GM04503 (cell line): Measurements from ENCODE around the gene DEPP1.

Experiments
- DNase-seq: peaks from one replicate; pipeline ENCODE4 v3.0.0-alpha.2; 2012; ENCODE audit warnings: low read depth

DEPP1 gene

DNA sequence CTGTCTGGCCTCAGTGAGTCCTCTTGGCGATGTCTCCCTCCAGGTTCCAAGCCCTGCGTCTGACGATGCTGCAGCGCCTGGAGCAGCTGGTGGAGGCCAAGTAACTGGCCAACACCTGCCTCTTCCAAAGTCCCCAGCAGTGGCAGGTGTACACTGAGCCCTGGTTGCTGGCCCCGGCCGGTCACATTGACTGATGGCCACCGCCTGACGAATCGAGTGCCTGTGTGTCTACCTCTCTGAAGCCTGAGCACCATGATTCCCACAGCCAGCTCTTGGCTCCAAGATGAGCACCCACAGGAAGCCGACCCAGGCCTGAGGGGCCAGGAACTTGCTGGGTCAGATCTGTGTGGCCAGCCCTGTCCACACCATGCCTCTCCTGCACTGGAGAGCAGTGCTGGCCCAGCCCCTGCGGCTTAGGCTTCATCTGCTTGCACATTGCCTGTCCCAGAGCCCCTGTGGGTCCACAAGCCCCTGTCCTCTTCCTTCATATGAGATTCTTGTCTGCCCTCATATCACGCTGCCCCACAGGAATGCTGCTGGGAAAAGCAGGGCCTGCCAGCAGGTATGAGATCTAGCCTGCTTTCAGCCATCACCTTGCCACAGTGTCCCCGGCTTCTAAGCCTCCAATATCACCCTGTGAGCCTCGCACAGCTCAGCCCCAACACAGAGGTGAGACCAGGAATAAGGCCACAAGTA lies 14.8 kb upstream of the DEPP1 start:
- DNase-seq: no peak

DNA sequence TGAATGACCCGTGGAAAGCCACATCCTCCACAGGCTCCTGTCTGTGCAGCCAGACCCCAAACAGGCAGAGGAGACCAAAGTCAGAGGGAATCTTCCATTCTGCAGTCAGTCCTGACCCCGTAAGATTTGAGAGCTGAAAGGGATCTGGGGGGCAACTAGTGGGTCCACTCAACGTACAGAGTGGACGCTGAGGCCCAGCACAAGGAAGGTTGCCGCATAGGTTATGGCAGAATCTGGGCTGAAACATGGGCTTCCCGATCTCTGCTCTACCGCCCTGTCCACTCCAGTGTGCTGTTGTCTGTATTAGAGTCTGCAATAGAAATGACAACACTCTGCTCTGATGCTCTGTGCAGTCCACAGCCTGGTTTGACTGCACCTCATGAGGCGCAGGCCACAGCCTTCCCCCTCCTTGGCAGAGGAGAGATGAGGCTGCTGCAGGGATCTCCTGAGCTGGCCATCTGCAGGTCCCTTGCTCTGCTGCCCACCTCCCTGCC lies 14.2 kb upstream of the DEPP1 start:
- no peak for DNase-seq

DNA sequence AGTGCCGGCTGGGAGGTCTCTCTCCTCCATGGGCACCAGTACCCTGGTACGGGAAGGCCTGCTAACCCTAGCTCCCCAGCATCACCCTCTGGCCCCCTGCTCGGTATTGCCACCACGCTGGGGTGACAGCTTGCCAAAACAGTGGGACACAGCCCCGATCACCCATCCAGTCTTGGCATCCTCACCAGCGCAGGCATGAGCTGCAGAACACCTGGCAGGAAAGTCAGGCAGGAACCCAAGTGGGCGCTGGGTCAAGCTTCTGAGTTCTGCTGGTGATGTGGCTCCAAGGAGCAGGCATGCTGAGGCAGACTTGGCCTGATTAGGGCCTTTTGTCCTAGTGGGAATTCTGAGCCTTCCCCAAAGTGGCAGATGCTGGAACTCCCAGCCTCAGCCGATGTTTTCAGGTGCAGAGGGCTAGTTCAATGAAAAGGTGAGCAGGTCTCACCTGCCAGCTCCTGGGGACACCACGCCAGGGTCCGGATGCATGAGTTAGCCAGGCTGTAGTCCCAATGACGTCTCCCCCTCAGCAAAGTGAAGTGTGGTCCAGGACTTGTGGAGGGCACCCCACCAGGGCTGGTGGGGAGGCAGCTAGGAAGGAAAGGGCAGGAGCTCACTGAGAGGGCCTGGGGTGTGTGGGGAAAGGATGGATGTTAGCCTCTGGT lies 13.6 kb upstream of the DEPP1 start:
- no peak for DNase-seq

DNA sequence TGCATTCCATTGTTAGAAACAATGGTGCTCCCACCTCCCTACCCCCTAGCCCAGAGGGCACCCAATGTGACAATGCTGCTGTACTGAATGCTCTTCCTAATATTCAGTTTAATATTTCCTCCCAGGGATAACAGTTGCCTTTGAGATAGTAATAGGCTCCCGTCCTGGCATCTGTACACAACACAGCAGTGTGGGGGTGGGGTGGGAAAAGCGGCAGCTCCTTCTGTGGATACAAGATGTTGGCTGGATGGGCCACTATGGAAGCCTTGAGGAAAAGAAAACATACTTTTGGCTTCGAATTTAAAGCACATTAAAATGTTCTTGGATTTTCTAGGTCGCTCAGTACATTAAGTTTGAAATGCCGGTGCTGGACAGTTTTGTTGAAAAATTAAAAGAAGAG lies 13.0 kb upstream of the DEPP1 start:
- no peak for DNase-seq

DNA sequence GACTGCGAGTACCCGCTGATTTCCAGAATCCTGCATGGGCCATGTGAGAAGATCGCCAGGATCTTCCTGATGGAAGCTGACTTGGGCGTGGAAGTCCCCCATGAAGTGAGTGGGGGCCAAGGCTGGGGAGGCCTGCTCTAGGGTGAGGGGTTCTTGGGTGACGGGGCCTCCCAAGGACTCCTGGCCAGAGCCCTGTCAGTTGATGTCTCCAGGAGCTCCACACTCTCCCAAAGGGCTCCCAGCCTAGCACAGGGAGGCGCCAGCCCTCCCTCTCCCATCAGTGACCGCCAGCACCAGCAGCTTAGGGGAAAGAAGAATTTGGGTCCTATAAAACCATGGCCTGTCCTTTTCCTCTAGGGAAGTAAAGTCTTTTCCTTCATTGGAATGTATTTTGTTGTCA lies 12.4 kb upstream of the DEPP1 start:
- no peak for DNase-seq

DNA sequence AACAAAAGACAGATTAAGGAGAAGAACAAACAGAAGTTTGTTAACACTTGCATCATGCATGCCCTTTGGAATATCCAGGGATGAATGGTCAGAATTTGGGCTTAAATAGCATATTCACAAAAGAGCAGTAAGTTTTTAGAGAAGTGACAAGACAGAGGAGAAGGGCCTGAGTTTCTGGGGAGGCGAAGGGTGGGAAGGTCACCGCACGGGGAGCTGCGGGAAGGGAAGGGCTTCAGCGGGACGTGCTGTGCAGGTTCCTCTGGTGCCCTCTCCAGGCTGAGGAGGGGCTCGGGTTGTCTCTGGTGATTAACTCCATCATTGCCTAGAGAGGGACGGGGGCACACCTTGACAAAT lies 11.7 kb upstream of the DEPP1 start:
- DNase-seq: no peak

DNA sequence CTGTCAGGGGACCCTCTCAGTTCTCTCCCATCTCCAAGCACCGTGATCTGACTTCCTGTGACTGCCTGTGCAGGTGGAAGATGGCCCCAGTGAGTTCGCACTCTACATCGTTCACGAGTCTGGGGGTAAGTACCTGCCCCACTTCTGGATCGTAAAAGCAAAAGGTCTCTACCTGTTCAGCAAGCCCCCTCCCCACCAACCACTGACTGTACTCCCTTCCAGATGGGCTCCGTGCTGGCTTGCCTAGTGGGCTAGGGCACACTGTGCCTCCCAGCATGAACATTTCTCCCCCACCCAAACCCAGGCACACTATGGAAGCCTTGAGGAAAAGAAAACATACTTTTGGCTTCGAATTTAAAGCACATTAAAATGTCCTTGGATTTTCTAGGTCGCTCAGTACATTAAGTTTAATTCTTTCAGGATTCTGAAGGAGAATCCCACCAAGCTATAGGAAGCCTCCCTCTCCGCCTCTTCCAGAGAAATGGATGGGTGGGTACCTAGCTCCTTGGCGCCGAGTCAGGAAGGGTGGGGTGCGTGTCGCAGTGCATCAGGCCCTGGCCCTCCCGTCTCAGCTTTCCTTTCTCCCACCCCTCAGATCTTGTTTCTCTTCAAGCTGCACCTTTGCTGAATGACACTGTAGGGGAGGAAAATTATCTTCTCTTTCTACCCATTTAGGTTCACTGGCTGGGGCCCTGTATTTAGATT lies 11.1 kb upstream of the DEPP1 start:
- DNase-seq: no peak

DNA sequence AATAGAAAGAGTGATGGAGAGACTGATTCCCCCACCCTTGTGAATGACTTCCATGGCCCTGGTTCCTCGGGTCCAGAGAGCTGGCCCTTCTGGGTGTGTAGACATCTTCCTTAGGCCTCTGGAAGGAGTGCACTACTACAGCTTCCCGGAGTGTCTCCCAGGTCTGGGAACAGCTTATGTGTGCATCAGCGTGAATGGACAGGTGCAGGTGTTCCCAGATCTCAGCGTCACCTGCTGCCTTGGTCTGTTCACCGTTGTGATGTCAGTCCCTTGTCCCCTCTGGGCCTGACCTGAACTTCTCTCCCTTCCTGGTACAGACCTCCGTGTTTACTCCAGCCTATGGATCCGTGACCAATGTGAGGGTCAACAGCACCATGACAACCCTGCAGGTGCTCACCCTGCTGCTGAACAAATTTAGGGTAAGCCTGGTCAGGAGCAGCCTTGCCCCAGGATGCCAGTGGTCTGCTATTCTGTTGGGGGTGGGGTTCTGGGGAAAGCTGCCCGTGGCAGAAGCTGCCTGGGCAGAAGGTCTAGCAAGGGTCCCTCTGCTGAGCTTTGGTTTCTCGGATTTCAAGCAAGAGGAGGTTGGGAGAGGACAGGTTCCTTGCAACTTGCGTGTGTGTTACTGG lies 10.5 kb upstream of the DEPP1 start:
- no peak for DNase-seq

DNA sequence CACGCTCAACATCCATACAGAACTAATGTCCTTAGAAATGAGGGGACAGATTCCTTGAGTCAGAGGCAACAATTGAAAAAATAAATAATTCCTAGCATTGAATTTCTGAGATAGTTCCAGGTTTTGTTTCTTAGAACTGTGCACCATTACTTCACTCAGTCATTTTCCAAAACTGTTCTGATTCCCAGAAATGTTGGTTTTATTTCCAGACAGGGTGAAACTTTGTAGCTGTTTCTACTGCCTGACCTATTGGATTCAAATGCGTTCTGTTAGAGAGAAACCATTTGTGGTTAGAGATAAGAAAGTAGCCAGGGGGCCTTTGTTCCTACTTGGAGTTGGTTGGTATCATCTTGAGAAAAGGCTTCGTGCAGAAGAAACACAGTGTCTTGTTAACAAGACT lies 8.1 kb upstream of the DEPP1 start:
- DNase-seq: no peak

DNA sequence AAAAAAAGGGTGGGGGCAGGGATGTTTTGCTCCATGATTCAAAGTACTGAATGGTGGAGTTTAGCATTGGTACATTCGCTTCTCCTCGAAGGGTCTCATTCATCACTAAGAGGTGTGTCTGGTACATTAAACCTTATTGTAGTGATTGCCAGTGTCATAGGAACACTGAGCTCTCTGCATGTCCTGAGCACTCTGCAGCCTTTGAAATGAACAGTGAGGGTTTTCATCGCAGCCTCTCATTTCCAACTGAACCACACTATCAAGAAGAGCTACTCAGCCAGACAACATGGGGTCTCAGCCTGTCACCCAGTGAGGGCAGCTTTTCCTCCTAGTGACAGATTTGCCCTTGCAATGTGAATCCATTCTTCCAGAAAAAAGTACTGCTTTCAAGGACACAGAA lies 7.6 kb upstream of the DEPP1 start:
- DNase-seq: no peak

DNA sequence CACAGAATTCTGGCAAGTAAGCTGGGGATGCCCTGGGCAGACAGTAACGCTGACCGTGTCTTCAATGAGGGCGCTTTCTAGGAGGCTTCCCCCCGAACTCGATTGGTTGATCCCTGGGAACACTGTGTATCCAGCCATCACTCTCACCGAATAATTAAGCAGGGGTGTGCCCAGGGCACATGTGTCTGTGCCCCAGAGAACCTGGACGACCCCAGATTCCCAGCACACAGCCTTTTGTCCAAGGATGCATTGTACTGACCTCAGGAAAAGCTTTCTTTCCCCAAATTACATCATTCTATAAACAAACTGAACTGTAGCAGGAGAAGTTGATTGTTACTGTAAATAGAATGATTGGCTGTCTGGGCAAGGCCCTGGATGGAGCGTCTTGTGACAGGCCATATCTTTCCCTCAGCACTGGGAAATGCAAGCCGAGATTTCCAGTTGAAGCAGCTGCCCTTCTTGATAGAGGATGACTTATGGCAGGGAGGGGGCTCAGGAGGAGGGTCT lies 6.6 kb upstream of the DEPP1 start:
- no peak for DNase-seq

DNA sequence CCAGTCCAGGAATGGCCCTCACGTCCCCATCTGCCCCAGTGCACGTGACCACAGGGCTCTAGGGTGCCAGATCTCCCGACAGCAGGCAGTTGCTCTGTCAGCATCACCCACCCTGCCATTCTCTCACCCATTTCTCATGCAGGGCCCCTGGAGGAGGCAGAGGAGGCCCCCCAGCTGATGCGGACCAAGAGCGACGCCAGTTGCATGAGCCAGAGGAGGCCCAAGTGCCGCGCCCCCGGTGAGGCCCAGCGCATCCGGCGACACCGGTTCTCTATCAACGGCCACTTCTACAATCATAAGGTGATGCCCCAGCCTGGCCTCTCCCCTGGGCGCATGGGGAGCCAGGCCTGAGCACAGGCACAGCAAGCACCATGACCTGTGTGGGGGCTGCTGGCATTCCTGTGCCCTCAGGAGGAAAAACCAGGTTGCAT lies 6.1 kb upstream of the DEPP1 start:
- DNase-seq: no peak

DNA sequence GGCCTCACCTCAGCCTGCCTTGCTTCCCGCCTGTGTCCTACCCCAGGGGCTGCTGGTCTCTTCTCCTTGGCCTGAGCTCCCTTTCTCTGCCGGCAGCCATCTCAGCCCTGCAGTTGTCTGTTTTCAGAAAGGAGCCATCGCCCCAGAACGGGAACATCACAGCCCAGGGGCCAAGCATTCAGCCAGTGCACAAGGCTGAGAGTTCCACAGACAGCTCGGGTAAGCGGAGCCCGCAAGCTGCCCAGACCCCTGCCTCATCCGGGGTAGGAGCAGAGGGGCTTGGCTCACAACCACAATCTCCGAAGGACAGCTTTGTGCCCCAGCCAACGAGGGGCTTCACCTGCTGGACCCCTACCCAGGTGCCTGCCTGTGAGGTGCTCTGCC lies 5.3 kb upstream of the DEPP1 start:
- no peak for DNase-seq

DNA sequence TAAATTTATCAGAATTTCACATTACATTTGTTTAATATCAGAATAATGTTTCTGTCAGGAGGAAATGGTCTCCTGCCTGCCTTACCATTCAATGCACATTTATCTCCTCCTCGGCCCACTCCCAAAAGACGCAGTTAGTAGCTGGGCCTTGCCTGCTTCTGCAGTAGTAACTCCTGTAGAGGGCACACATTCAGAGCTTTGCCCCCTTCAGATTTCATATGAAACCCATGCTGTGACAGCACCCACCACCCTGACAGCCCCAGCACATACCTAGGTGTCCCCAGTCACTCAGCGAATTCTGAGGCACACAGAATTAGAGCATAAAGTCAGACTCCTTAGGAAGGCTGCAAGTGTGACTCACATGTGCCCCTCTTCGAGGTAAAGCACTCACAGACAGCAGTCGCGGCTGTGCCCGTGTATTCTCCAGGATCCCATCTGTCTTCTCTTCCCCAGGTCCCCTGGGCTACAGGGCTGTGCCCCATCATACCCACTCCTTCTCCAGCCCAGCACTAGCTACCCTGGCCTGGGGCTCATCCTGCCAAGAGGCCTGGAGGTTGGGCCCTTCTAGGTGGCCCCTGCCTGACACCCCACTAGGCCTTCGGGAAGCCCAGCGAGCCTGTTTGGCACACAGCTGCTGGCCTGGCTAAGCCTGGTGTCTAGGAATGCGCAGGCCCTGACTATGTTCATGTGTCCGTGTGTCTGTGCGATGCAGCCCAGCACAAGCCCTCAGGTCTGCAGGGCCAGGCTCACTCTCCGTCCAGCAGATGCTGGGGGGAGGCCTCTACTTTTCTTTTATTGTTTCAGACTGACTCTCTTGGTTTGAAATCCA lies 4.7 kb upstream of the DEPP1 start:
- DNase-seq: no peak

DNA sequence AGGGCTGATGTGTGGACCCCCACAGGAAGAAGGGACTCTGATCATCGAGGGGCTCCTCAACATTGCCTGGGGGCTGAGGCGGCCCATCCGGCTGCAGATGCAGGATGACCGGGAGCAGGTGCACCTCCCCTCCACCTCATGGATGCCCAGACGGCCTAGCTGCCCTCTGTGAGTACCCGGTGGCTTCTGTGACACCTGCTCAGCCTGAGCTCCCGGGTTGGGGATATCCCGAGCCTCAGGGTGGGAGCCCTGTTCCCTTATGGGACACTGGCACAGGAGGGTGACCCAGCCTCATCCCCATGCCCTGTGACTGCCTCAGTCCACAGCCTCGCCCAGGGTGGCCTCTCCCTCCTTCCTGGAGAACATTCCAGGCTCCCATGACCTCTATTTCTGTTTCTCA lies 3.9 kb upstream of the DEPP1 start:
- DNase-seq: no peak

DNA sequence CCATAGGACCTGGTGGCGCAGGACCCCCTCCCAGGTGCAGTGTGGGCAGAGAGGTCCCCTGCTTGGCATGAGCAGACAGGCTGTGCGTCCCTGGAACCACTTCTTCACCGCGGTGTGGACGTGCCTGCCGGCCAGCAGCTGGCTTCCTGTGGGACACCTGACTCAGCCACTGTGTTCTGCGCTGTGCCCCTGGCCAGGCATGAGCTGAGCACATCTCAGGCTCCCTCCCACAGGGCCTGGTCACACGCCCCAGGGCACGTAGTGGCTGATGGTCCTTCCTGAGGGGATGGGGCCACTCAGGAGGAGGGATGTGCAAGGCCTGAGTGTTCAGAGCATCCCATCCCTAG lies 3.5 kb upstream of the DEPP1 start:
- DNase-seq: no peak

DNA sequence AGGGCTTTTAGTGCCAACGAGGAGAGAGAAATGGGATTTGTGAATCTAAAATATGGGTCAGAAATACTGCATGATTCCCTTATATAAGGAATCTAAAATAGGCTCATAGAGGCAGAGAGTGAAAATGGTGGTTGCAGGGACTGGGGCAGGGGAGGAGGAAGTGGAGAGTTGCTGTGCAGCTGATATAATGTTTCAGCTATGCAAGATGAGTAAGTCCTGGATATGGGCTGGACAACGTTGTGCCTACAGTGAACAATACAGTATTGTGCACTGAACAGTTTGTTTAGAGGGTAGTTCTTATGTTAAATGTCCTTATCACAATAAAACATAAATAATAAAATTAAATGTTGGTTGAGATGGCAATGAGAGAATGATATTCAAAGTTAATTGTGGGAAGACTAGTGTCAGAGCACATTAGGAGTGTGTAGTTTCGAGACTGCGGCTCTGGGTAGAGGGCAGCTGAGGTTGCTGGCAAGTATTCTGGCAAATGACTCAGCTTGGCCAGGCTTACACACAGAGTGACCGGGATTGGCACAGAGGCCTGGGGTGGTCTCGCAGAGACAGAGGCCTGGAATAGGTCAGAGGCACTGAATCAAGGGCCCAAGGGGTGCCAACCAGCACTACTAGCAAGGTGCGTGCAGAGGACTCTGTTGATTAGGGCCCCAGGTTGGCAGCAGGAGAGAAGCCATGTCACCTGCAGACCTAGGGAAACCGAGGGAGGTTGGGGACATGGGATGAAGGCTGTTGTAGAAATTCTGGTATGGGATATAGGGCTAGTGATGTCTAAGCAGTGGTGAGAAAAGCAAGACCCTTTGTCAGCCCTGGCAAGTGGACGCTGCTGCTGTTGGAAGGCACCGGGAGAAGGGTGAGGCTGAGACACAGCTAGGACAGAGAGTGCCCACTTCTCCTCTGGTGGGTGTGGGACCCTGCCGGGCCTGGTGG lies 2.8 kb upstream of the DEPP1 start:
- DNase-seq: peak; percentile 69

DNA sequence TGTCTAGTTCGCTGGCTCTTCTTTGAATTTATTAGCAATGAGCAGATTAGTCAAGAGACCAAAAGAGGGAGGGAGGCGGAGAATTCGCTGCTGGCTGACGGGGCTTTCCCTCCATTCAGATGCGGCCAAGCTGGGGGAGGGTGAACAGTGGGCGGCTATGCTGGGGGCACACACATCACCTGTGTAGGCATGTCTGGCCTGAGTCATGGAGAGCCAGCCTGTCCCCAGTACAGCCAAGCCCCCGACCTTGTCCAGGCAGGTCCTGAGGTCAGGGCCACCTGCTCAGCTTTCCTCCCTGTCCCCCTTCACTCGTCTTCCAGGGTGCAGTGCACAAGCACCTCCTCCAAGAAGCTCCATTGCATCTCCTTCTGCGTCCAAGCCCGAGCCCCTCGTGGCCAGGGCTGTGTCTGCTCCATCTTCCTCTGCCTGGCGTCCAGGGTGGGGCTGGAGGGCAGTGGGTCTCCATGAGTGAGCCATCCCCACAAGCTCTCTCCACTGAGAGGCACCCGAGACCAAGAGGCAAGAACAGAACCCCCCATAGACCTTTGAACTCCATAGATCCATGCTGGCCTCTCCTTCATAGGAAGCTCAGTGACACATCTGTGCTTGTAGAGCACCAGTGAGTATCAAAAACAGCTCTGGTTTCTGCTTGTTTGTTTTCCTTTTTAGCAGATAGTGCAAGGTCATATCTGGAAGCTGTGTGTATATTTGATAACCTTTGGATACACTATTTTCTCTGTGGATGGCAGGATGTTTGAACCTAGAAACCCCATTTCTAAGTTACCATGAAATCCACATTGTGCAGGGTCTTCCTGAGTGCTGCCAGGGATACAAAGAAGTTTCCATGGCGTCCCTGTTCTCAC lies 1.9 kb upstream of the DEPP1 start:
- no peak for DNase-seq

DNA sequence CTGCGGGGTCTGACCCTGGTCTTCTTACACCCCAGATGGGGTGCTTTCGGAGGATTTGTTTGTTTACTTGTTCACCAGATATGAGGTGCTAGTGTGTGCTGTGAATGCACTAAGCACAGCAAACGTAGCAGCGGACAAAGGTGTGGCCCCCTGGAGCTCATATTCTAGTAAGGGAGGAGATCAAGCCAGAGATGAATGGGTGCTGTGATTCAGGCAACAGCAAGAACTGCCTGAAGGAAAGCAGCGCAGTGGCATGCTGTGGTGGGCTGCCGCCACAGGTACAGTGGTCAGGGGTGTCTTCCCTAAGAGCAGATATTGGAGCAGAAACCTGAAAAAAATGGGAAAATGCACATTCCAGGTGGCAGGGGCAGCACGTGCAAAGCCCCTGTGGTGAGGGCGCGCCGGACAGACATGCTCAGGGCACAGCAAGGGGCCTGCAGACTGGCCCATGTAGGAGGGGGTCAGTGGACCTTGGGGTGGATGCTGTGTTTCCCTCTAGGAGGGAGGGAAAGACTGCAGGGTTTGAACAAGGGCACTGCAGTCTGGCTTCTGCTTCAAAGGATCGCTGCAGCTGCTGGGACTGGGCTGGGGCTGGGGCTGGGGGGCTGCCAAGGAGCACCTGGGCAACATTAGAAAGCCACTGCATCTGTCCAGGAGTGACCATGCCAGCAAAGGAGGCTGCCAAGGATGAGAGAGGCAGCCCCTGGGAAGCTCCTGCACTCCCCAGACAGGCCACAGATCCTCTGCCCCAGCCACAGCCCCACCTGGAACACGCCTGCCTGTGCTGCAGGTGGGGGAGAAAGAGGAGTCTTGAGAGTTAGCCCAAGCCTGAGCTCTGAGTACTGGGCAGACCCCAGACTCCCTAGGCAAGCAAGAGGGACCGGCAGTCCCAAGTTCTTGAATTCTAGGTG lies 927 bp upstream of the DEPP1 start:
- DNase-seq: no peak
